GM18858 (cell line): ENCODE measurements around the gene SPDEF.

Source experiments
- ATAC-seq: cut with Tn5 transposase; IDR thresholded peaks from one replicate; pipeline ENCODE4 v1.9.1; 2021; ENCODE audit not compliant: unreplicated experiment

The SPDEF gene

GRCh38 chr6:34547701-34548644 is 8.2 kb downstream of the SPDEF start:
- no peak for ATAC-seq

GRCh38 chr6:34546551-34547321 is 9.4 kb downstream of the SPDEF start:
- no peak for ATAC-seq

GRCh38 chr6:34544776-34545471 is 11.2 kb downstream of the SPDEF start:
- ATAC-seq: no peak

GRCh38 chr6:34544052-34544604 is 12.0 kb downstream of the SPDEF start:
- no peak for ATAC-seq

- ATAC-seq: no peak
Measured at GRCh38 chr6:34543421-34543820, 12.7 kb downstream of the SPDEF start.

GRCh38 chr6:34540841-34541240 is 15.3 kb downstream of the SPDEF start:
- ATAC-seq: no peak

GRCh38 chr6:34540222-34540621 is 15.9 kb downstream of the SPDEF start:
- no peak for ATAC-seq

- ATAC-seq: no peak
Measured at GRCh38 chr6:34539181-34539580, 16.9 kb downstream of the SPDEF start.

GRCh38 chr6:34538581-34538980 is 17.5 kb downstream of the SPDEF start:
- ATAC-seq: no peak

GRCh38 chr6:34537922-34538550 is 18.1 kb downstream of the SPDEF start:
- no peak for ATAC-seq

- no peak for ATAC-seq
Measured at GRCh38 chr6:34536959-34537848, 18.9 kb downstream of the SPDEF start.

GRCh38 chr6:34536251-34536958 is 19.7 kb downstream of the SPDEF start:
- no peak for ATAC-seq

- no peak for ATAC-seq
Measured at GRCh38 chr6:34535646-34536045, 20.5 kb downstream of the SPDEF start.

- ATAC-seq: no peak
Measured at GRCh38 chr6:34535199-34535598, 20.9 kb downstream of the SPDEF start.

GRCh38 chr6:34534656-34535055 is 21.5 kb downstream of the SPDEF start:
- no peak for ATAC-seq

GRCh38 chr6:34534146-34534545 is 22.0 kb downstream of the SPDEF start:
- ATAC-seq: no peak

GRCh38 chr6:34532230-34532629 is 23.9 kb downstream of the SPDEF start:
- ATAC-seq: no peak

- no peak for ATAC-seq
Measured at GRCh38 chr6:34531580-34532201, 24.4 kb downstream of the SPDEF start.
